Fibroblast of the aortic adventitia (primary cell): ENCODE measurements around the gene IGSF3. TPM values are rescaled to one million over a fixed set of nuclear protein-coding genes. Genes with fewer than 3 reads are reported as not detected.

Experiments used
- DNase-seq: peaks from one replicate; pipeline ENCODE4 v3.0.0-alpha.2; 2010; ENCODE audit warnings: low read depth
- H3K4me3 ChIP-seq: 2 replicates; pipeline ENCODE4 v1.5.1; 2011; ENCODE audit warnings: low read depth, mild to moderate bottlenecking, control low read depth, low read length, moderate library complexity
- CTCF ChIP-seq: IDR thresholded peaks from 2 replicates; pipeline ENCODE4 v1.5.1; 2011; ENCODE audit warnings: mild to moderate bottlenecking, low read length, control low read depth, inconsistent platforms; ENCODE audit not compliant: insufficient read depth
- total RNA-seq: library from RNA; depleted of rRNA; stranded (reverse); fragments of >200 nt; gene quantifications from 2 replicates; pipeline ENCODE4 v1.2.3, GENCODE V29; 2012; ENCODE audit warnings: low replicate concordance

IGSF3 gene
- 0.27 TPM in 1 of 2 replicates, not detected in the other for total RNA-seq

- peak within 1 kb of the TSS; percentile 59 for H3K4me3 ChIP-seq
- DNase-seq, result no peak
- no peak for TF ChIP-seq CTCF
Observed at GRCh38 chr1:116667575-116668105, at the start of gene IGSF3. Gene IGSF3, minus strand, starts transcription at chr1:116667733. Its CDS starts 1,407 bp downstream, at chr1:116666326.

GRCh38 chr1:116717318-116717717 is 49.8 kb upstream of the IGSF3 start:
- H3K4me3 ChIP-seq, result no peak overlapping the region
- no peak for DNase-seq
- TF ChIP-seq CTCF, result no peak

GRCh38 chr1:116716391-116716790 is 48.9 kb upstream of the IGSF3 start:
- H3K4me3 ChIP-seq, result no peak overlapping the region
- TF ChIP-seq CTCF, result no peak
- no peak for DNase-seq

- TF ChIP-seq CTCF, result no peak
- H3K4me3 ChIP-seq, result no peak overlapping the region
- DNase-seq, result no peak
Observed at GRCh38 chr1:116713474-116713873, 45.9 kb upstream of the IGSF3 start.

GRCh38 chr1:116712510-116712909 is 45.0 kb upstream of the IGSF3 start:
- no peak overlapping the region for H3K4me3 ChIP-seq
- TF ChIP-seq CTCF, result no peak
- no peak for DNase-seq

- no peak overlapping the region for H3K4me3 ChIP-seq
- DNase-seq, result no peak
- TF ChIP-seq CTCF, result no peak
Observed at GRCh38 chr1:116711263-116711840, 43.8 kb upstream of the IGSF3 start.
